ENCODE measurements around the gene ZRANB3.

DNA sequence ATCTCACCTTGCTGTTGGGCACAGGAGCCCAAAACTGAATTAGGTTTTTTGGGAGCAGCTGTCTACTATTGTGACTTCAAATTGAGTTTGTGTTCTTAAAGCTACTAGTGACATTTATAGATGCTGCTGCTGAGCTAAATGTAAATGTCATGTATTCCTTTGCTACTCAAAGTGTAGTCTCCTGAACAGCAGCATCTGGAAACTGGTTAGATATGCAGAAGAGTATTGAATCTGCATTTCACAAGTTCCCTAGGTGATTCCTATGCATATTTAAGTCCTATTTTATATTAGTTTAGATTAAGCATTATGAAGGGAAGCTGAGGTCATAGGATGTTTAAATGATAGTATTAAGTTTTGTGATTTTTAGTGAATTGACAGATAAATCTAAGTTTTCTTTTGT is 411.4 kb downstream of the ZRANB3 start:
- TF ChIP-seq, protein P1, sequence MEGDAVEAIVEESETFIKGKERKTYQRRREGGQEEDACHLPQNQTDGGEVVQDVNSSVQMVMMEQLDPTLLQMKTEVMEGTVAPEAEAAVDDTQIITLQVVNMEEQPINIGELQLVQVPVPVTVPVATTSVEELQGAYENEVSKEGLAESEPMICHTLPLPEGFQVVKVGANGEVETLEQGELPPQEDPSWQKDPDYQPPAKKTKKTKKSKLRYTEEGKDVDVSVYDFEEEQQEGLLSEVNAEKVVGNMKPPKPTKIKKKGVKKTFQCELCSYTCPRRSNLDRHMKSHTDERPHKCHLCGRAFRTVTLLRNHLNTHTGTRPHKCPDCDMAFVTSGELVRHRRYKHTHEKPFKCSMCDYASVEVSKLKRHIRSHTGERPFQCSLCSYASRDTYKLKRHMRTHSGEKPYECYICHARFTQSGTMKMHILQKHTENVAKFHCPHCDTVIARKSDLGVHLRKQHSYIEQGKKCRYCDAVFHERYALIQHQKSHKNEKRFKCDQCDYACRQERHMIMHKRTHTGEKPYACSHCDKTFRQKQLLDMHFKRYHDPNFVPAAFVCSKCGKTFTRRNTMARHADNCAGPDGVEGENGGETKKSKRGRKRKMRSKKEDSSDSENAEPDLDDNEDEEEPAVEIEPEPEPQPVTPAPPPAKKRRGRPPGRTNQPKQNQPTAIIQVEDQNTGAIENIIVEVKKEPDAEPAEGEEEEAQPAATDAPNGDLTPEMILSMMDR (IDR thresholded peaks at IDR 0.05 in 8 of 11, conservative IDR thresholded peaks at IDR 0.05 in 3 of 11) = no peak
- no peak for TF ChIP-seq POLR2AphosphoS5 (IDR thresholded peaks at IDR 0.05)
- TF ChIP-seq POLR2A (IDR thresholded peaks at IDR 0.05) = no peak

Measured in spleen (tissue), 7 donors.